ENCODE data around the gene PLOD1.
"Not testable (repeated sequence)": the region's sequence is repeated elsewhere in the genome, so short reads cannot be mapped to it uniquely, and the experiment has no call there.

The PLOD1 gene

GRCh38 chr1:11935733-11936132 lies 1.2 kb downstream of the PLOD1 start:
- ATAC-seq (replicated peaks); H3K27ac Mint-ChIP-seq; DNase-seq; H3K4me1 Mint-ChIP-seq (ENCODE audit: low read depth in 2 of 2); H3K27me3 Mint-ChIP-seq; H3K36me3 Mint-ChIP-seq (ENCODE audit: insufficient read depth); H3K9me3 Mint-ChIP-seq: not testable (repeated sequence)
- H3K4me3 Mint-ChIP-seq: peak overlapping the region; percentile 29 to 77

GRCh38 chr1:11938722-11939526 lies 4.4 kb downstream of the PLOD1 start:
- DNase-seq: no peak
- H3K27me3 Mint-ChIP-seq: no peaks in the 10 kb centered on the region
- no peak overlapping the region for H3K27ac Mint-ChIP-seq
- H3K4me1 Mint-ChIP-seq (ENCODE audit: low read depth in 2 of 2): peaks cover 5% of the 10 kb centered on the region in 2 donors
- peaks cover 4% of the 10 kb centered on the region for H3K36me3 Mint-ChIP-seq (ENCODE audit: insufficient read depth)
- no peak overlapping the region for H3K4me3 Mint-ChIP-seq
- H3K9me3 Mint-ChIP-seq: no peaks in the 10 kb centered on the region
- ATAC-seq (replicated peaks): no peak

GRCh38 chr1:11939794-11940193 lies 5.3 kb downstream of the PLOD1 start:
- H3K4me3 Mint-ChIP-seq; ATAC-seq (replicated peaks); H3K27me3 Mint-ChIP-seq; H3K36me3 Mint-ChIP-seq (ENCODE audit: insufficient read depth); H3K4me1 Mint-ChIP-seq (ENCODE audit: low read depth in 2 of 2); H3K9me3 Mint-ChIP-seq; H3K27ac Mint-ChIP-seq; DNase-seq: not testable (repeated sequence)

GRCh38 chr1:11940260-11940921 lies 5.9 kb downstream of the PLOD1 start:
- Mint-ChIP-seq H3K4me3 (no peak overlapping the region), H3K36me3 (ENCODE audit: insufficient read depth) (peaks cover 4% of the 10 kb centered on the region), H3K4me1 (ENCODE audit: low read depth in 2 of 2) (peaks cover 3 to 5% of the 10 kb centered on the region in 2 donors), H3K27me3 (no peaks in the 10 kb centered on the region), H3K9me3 (no peaks in the 10 kb centered on the region), H3K27ac (no peak overlapping the region)
- no peak for DNase-seq
- no peak for ATAC-seq (replicated peaks)

GRCh38 chr1:11942280-11942679 lies 7.8 kb downstream of the PLOD1 start:
- H3K27me3 Mint-ChIP-seq: no peaks in the 10 kb centered on the region
- H3K36me3 Mint-ChIP-seq (ENCODE audit: insufficient read depth): peaks cover 4% of the 10 kb centered on the region
- no peak overlapping the region for H3K27ac Mint-ChIP-seq
- H3K4me1 Mint-ChIP-seq (ENCODE audit: low read depth in 2 of 2): peaks cover 3 to 5% of the 10 kb centered on the region in 2 donors
- DNase-seq (no peak), ATAC-seq (replicated peaks) (no peak)
- H3K4me3 Mint-ChIP-seq: no peak overlapping the region
- no peaks in the 10 kb centered on the region for H3K9me3 Mint-ChIP-seq

- DNase-seq (no peak), ATAC-seq (replicated peaks) (no peak)
- Mint-ChIP-seq H3K27ac (no peak overlapping the region), H3K4me1 (ENCODE audit: low read depth in 2 of 2) (no peaks in the 10 kb centered on the region), H3K27me3 (no peaks in the 10 kb centered on the region), H3K36me3 (ENCODE audit: insufficient read depth) (peaks cover 4% of the 10 kb centered on the region), H3K4me3 (no peak overlapping the region), H3K9me3 (no peaks in the 10 kb centered on the region)
Measured at GRCh38 chr1:11943619-11944018, 9.1 kb downstream of the PLOD1 start.

GRCh38 chr1:11944358-11944931 lies 9.9 kb downstream of the PLOD1 start:
- H3K27ac Mint-ChIP-seq: no peak overlapping the region
- peaks cover 4% of the 10 kb centered on the region for H3K36me3 Mint-ChIP-seq (ENCODE audit: insufficient read depth)
- no peak for ATAC-seq (replicated peaks)
- H3K4me3 Mint-ChIP-seq: no peak overlapping the region
- DNase-seq: no peak
- H3K4me1 Mint-ChIP-seq (ENCODE audit: low read depth in 2 of 2): peaks cover 0 to 2% of the 10 kb centered on the region in 2 donors
- H3K9me3 Mint-ChIP-seq: no peaks in the 10 kb centered on the region
- no peaks in the 10 kb centered on the region for H3K27me3 Mint-ChIP-seq

GRCh38 chr1:11946647-11947046 lies 12.1 kb downstream of the PLOD1 start:
- no peak overlapping the region for H3K27ac Mint-ChIP-seq
- no peak overlapping the region for H3K4me3 Mint-ChIP-seq
- no peak for DNase-seq
- H3K4me1 Mint-ChIP-seq (ENCODE audit: low read depth in 2 of 2): peaks cover 0 to 2% of the 10 kb centered on the region in 2 donors
- H3K9me3 Mint-ChIP-seq: no peaks in the 10 kb centered on the region
- ATAC-seq (replicated peaks): no peak
- no peaks in the 10 kb centered on the region for H3K36me3 Mint-ChIP-seq (ENCODE audit: insufficient read depth)
- H3K27me3 Mint-ChIP-seq: no peaks in the 10 kb centered on the region

GRCh38 chr1:11948822-11949458 lies 14.4 kb downstream of the PLOD1 start:
- DNase-seq: no peak
- Mint-ChIP-seq H3K27ac (no peak overlapping the region), H3K27me3 (no peaks in the 10 kb centered on the region), H3K4me3 (no peak overlapping the region), H3K9me3 (no peaks in the 10 kb centered on the region), H3K36me3 (ENCODE audit: insufficient read depth) (peaks cover 4% of the 10 kb centered on the region), H3K4me1 (ENCODE audit: low read depth in 2 of 2) (peaks cover 0 to 5% of the 10 kb centered on the region in 2 donors)
- no peak for ATAC-seq (replicated peaks)

- DNase-seq (no peak), ATAC-seq (replicated peaks) (no peak)
- Mint-ChIP-seq H3K27ac (peak overlapping the region in 1 of 2 donors; percentile 42), H3K9me3 (no peaks in the 10 kb centered on the region), H3K36me3 (ENCODE audit: insufficient read depth) (peaks cover 4% of the 10 kb centered on the region), H3K4me1 (ENCODE audit: low read depth in 2 of 2) (peaks cover 0 to 5% of the 10 kb centered on the region in 2 donors), H3K27me3 (no peaks in the 10 kb centered on the region), H3K4me3 (peak overlapping the region in 1 of 2 donors; percentile 50)
Measured at GRCh38 chr1:11951901-11952300, 17.4 kb downstream of the PLOD1 start.

- peaks cover 0 to 5% of the 10 kb centered on the region in 2 donors for H3K4me1 Mint-ChIP-seq (ENCODE audit: low read depth in 2 of 2)
- peak overlapping the region; percentile 42 to 71 for H3K27ac Mint-ChIP-seq
- H3K9me3 Mint-ChIP-seq: no peaks in the 10 kb centered on the region
- peak in 1 of 3 experiments; percentile 21 for DNase-seq
- H3K27me3 Mint-ChIP-seq: no peaks in the 10 kb centered on the region
- ATAC-seq (replicated peaks): peak; percentile 83
- peak overlapping the region; percentile 15 to 50 for H3K4me3 Mint-ChIP-seq
- peaks cover 4% of the 10 kb centered on the region for H3K36me3 Mint-ChIP-seq (ENCODE audit: insufficient read depth)
Measured at GRCh38 chr1:11952455-11953109, 18.1 kb downstream of the PLOD1 start.

GRCh38 chr1:11955221-11955620 lies 20.7 kb downstream of the PLOD1 start:
- Mint-ChIP-seq H3K4me3 (no peak overlapping the region), H3K4me1 (ENCODE audit: low read depth in 2 of 2) (peaks cover 0 to 2% of the 10 kb centered on the region in 2 donors)

GRCh38 chr1:11957398-11957797 lies 22.9 kb downstream of the PLOD1 start:
- Mint-ChIP-seq H3K9me3 (no peaks in the 10 kb centered on the region), H3K4me1 (ENCODE audit: low read depth in 2 of 2) (no peaks in the 10 kb centered on the region), H3K4me3 (no peak overlapping the region), H3K36me3 (ENCODE audit: insufficient read depth) (peaks cover 7% of the 10 kb centered on the region), H3K27ac (peak overlapping the region in 1 of 2 donors; percentile 7), H3K27me3 (no peaks in the 10 kb centered on the region)
- ATAC-seq (replicated peaks) (no peak), DNase-seq (no peak)

More at GRCh38 chr1:11955221-11955620, 20.7 kb downstream of the PLOD1 start:
- Mint-ChIP-seq H3K36me3 (ENCODE audit: insufficient read depth) (peaks cover 4% of the 10 kb centered on the region), H3K27ac (peak overlapping the region; percentile 31 to 62), H3K9me3 (no peaks in the 10 kb centered on the region), H3K27me3 (no peaks in the 10 kb centered on the region)
- no peak for DNase-seq
- no peak for ATAC-seq (replicated peaks)
